SU-DHL-6 (cell line): ENCODE measurements around the gene DPH1.

Experiments used
- H2AFZ ChIP-seq: fragments of 200-600 bp; sonication (generic); 2 replicates; pipeline ENCODE4 v1.6.1; 2014; ENCODE audit warnings: low read depth, mild to moderate bottlenecking, moderate library complexity, mixed read lengths, antibody characterized with exemption, low read length; ENCODE audit not compliant: severe bottlenecking
- H3F3A ChIP-seq: fragments of 200-600 bp; shearing (Covaris generic); 2 replicates; pipeline ENCODE4 v1.6.0; 2016; ENCODE audit warnings: antibody characterized with exemption, mild to moderate bottlenecking; ENCODE audit not compliant: insufficient read depth
- H3K27ac ChIP-seq: fragments of 200-600 bp; sonication (generic); 2 replicates; pipeline ENCODE4 v1.5.1; 2016; ENCODE audit warnings: low read depth, mild to moderate bottlenecking, low read length, moderate library complexity, mixed read lengths
- H3K27me3 ChIP-seq: fragments of 200-600 bp; sonication (generic), shearing (Covaris generic); 2 replicates; pipeline ENCODE4 v1.6.0; 2014; ENCODE audit warnings: mild to moderate bottlenecking, low read length
- H3K36me3 ChIP-seq: fragments of 200-600 bp; sonication (generic); 2 replicates; pipeline ENCODE4 v1.6.1; 2014; ENCODE audit warnings: mild to moderate bottlenecking, low read length, mixed read lengths
- H3K4me2 ChIP-seq: fragments of 300-600, 200-600 bp; shearing (Covaris generic), sonication (generic); 2 replicates; pipeline ENCODE4 v1.6.0; 2014; ENCODE audit warnings: low read length, low read depth, mild to moderate bottlenecking; ENCODE audit not compliant: poor library complexity, severe bottlenecking
- H3K4me3 ChIP-seq: fragments of 200-600 bp; sonication (generic); 2 replicates; pipeline ENCODE4 v1.5.1; 2014; ENCODE audit warnings: antibody characterized with exemption, low read length, mild to moderate bottlenecking, mixed read lengths; ENCODE audit not compliant: insufficient read depth, poor library complexity, severe bottlenecking
- H3K79me2 ChIP-seq: fragments of 200-600 bp; sonication (generic); 2 replicates; pipeline ENCODE4 v1.6.1; 2014; ENCODE audit warnings: mild to moderate bottlenecking, low read length, moderate library complexity; ENCODE audit not compliant: insufficient read depth
- H3K9ac ChIP-seq: fragments of 200-600 bp; sonication (generic); 2 replicates; pipeline ENCODE4 v1.7.0; 2014; ENCODE audit warnings: mild to moderate bottlenecking, low read length
- H3K9me2 ChIP-seq: fragments of 200-600 bp; sonication (generic); replicated peaks from 2 replicates; pipeline ENCODE4 v1.6.1; 2014; ENCODE audit warnings: low read length; ENCODE audit not compliant: insufficient read depth
- H3K9me3 ChIP-seq: fragments of 200-600 bp; sonication (generic); 2 replicates; pipeline ENCODE4 v1.6.1; 2014; ENCODE audit warnings: low read length, mixed read lengths; ENCODE audit not compliant: insufficient read depth
- H4K20me1 ChIP-seq: fragments of 200-600 bp; sonication (generic); 2 replicates; pipeline ENCODE4 v1.6.1; 2014; ENCODE audit warnings: low read depth, mild to moderate bottlenecking, antibody characterized with exemption, low read length, moderate library complexity, mixed read lengths
- EZH2phosphoT487 ChIP-seq: fragments of 200-600 bp; sonication (generic), shearing (Covaris generic); conservative IDR thresholded peaks from 2 replicates; pipeline ENCODE4 v1.6.1; 2018; ENCODE audit warnings: mild to moderate bottlenecking, antibody characterized with exemption, low read length, moderate library complexity, mixed read lengths
- TF ChIP-seq, protein P1 (sequence below): fragments of 200-600 bp; sonication (generic); IDR thresholded peaks from one replicate; pipeline ENCODE4 v1.5.1; 2017; ENCODE audit warnings: antibody characterized with exemption, mild to moderate bottlenecking, low read length, moderate library complexity; ENCODE audit not compliant: insufficient read depth, poor library complexity, severe bottlenecking

The DPH1 gene

GRCh38 chr17:2075336-2076086 is 45.6 kb downstream of the DPH1 start:
- Histone ChIP-seq H2AFZ (no peak overlapping the region), H3K9ac (no peak overlapping the region)

DNA sequence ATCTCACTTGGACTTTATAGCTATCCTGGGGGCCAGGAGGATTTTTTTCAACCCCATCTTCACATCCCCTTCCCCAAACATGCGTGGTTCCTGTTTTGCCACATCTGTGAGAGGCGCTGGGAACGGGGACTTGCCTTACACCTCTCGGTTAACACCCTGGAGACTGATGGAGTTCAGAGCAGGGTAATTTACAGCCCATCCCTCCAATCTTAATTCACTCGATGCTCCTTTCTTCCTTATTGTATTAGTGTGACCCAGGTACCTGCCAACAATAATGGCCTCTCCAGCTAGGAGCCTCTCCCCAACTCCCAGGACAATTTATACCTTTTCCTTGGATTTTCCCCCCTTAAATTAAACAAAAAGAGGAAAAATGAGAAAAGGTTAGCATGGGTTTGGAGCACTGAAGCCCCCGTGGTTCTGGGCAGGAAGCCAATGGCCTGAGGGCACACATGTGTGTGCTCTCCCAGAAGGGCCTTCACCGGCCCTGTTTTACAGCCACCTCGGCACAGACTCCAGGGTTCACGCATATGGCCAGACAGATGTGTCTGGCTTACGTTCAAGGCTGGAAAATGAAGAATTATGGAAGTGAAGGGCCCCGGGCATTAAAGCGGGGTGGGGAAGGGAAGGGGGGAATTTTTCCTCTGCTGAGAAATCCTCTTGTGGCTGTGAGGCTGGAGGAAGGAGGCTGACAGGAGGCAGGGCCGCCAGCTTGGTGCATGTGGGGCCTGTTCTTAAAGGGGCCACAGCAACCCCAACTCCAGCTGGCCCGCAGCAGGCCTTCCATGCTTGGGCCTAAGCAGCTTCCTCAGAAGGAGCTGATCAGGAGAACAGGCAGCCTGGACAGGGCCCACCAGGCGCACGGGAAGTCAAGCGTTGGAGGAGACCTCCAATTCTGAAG is 46.4 kb downstream of the DPH1 start:
- H3F3A ChIP-seq, result no peaks in the 10 kb centered on the region
- H3K4me3 ChIP-seq, result no peak overlapping the region
- no peaks in the 10 kb centered on the region for H3K79me2 ChIP-seq
- no peak overlapping the region for H3K27ac ChIP-seq
- no peaks in the 10 kb centered on the region for H3K9me3 ChIP-seq
- no peak overlapping the region for H3K4me2 ChIP-seq
- no peaks in the 10 kb centered on the region for H3K27me3 ChIP-seq
- H2AFZ ChIP-seq, result no peak overlapping the region
- TF ChIP-seq, protein P1, sequence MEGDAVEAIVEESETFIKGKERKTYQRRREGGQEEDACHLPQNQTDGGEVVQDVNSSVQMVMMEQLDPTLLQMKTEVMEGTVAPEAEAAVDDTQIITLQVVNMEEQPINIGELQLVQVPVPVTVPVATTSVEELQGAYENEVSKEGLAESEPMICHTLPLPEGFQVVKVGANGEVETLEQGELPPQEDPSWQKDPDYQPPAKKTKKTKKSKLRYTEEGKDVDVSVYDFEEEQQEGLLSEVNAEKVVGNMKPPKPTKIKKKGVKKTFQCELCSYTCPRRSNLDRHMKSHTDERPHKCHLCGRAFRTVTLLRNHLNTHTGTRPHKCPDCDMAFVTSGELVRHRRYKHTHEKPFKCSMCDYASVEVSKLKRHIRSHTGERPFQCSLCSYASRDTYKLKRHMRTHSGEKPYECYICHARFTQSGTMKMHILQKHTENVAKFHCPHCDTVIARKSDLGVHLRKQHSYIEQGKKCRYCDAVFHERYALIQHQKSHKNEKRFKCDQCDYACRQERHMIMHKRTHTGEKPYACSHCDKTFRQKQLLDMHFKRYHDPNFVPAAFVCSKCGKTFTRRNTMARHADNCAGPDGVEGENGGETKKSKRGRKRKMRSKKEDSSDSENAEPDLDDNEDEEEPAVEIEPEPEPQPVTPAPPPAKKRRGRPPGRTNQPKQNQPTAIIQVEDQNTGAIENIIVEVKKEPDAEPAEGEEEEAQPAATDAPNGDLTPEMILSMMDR, result no peak
- TF ChIP-seq EZH2phosphoT487, result no peak
- H3K36me3 ChIP-seq, result no peaks in the 10 kb centered on the region
- H4K20me1 ChIP-seq, result no peaks in the 10 kb centered on the region
- H3K9ac ChIP-seq, result no peak overlapping the region
- no peaks in the 10 kb centered on the region for H3K9me2 ChIP-seq

More at GRCh38 chr17:2075336-2076086, 45.6 kb downstream of the DPH1 start:
- Histone ChIP-seq H3K9me2 (no peaks in the 10 kb centered on the region), H3K79me2 (no peaks in the 10 kb centered on the region), H3K9me3 (no peaks in the 10 kb centered on the region), H3K27ac (no peak overlapping the region), H3K36me3 (no peaks in the 10 kb centered on the region), H3K27me3 (no peaks in the 10 kb centered on the region), H4K20me1 (no peaks in the 10 kb centered on the region), H3K4me3 (no peak overlapping the region), H3K4me2 (no peak overlapping the region), H3F3A (no peaks in the 10 kb centered on the region)
- no peak for TF ChIP-seq EZH2phosphoT487
- TF ChIP-seq, protein P1, result no peak

- Histone ChIP-seq H3K4me3 (no peak overlapping the region), H3K79me2 (no peaks in the 10 kb centered on the region), H3K9me3 (no peaks in the 10 kb centered on the region), H3F3A (no peaks in the 10 kb centered on the region), H3K36me3 (no peaks in the 10 kb centered on the region), H3K4me2 (no peak overlapping the region), H3K9ac (no peak overlapping the region), H3K27ac (no peak overlapping the region), H2AFZ (no peak overlapping the region), H4K20me1 (no peaks in the 10 kb centered on the region), H3K9me2 (no peaks in the 10 kb centered on the region), H3K27me3 (no peaks in the 10 kb centered on the region)
- no peak for TF ChIP-seq EZH2phosphoT487
- TF ChIP-seq, protein P1, result no peak
These were observed 47.1 kb downstream of the DPH1 start for GRCh38 chr17:2077040-2077439.
